Brain microvascular endothelial cell (primary cell): ENCODE results near the gene TMEM254.
"Not testable (repeated sequence)": the region's sequence is repeated elsewhere in the genome, so short reads cannot be mapped to it uniquely, and the experiment has no call there.

Experiments used
- DNase-seq: peaks from one replicate; pipeline ENCODE4 v3.0.0-alpha.2; 2020
- H3K27ac ChIP-seq: fragments of 250-450 bp; sonication (Bioruptor Pico); 2 replicates; pipeline ENCODE4 v1.5.1; 2020; ENCODE audit warnings: mild to moderate bottlenecking, moderate library complexity
- H3K27me3 ChIP-seq: fragments of 250-450 bp; sonication (Bioruptor Pico); replicated peaks from 2 replicates; pipeline ENCODE4 v1.5.1; 2020; ENCODE audit warnings: mild to moderate bottlenecking
- H3K36me3 ChIP-seq: fragments of 250-450 bp; sonication (Bioruptor Pico); replicated peaks from 2 replicates; pipeline ENCODE4 v1.5.1; 2020; ENCODE audit warnings: mild to moderate bottlenecking
- H3K4me3 ChIP-seq: 2 replicates; pipeline ENCODE4 v1.5.1; 2011; ENCODE audit warnings: low read depth, mild to moderate bottlenecking, control low read depth, low read length, moderate library complexity
- CTCF ChIP-seq: IDR thresholded peaks from 2 replicates; pipeline ENCODE4 v1.5.1; 2011; ENCODE audit warnings: low read depth, mild to moderate bottlenecking, moderate library complexity, low read length, control low read depth, inconsistent platforms; ENCODE audit errors: missing control alignments
- in situ Hi-C: cut with HindIII; loops from 2 replicates; pipeline ENCODE4 v1.10.0; 2017; ENCODE audit warnings: low sequenced_read_pairs, low pct_ligation_motif_present

TMEM254 gene

GRCh38 chr10:80041162-80041561, 37.3 kb upstream of the TMEM254 start:
- Histone ChIP-seq H3K27me3 (no peaks in the 10 kb centered on the region), H3K36me3 (no peaks in the 10 kb centered on the region), H3K27ac (no peak overlapping the region), H3K4me3 (no peak overlapping the region)
- in situ Hi-C loops, result no loop called here
- DNase-seq, result no peak
- TF ChIP-seq CTCF, result no peak

- H3K27me3 ChIP-seq, H3K4me3 ChIP-seq, DNase-seq, H3K36me3 ChIP-seq, in situ Hi-C loops, H3K27ac ChIP-seq: not testable (repeated sequence)
- peak; percentile 9 for TF ChIP-seq CTCF
Observed at GRCh38 chr10:80044935-80045334, 33.5 kb upstream of the TMEM254 start.

GRCh38 chr10:80046629-80047441, 31.6 kb upstream of the TMEM254 start:
- peak; percentile 97 for TF ChIP-seq CTCF

GRCh38 chr10:80050752-80051151, 27.7 kb upstream of the TMEM254 start:
- Histone ChIP-seq H3K27me3 (no peaks in the 10 kb centered on the region), H3K27ac (no peak overlapping the region), H3K36me3 (no peaks in the 10 kb centered on the region), H3K4me3 (no peak overlapping the region)
- DNase-seq, result no peak
- TF ChIP-seq CTCF, result no peak
- in situ Hi-C loops, result no loop called here

More at GRCh38 chr10:80046629-80047441, 31.6 kb upstream of the TMEM254 start:
- Histone ChIP-seq H3K27me3 (no peaks in the 10 kb centered on the region), H3K27ac (no peak overlapping the region), H3K4me3 (no peak overlapping the region), H3K36me3 (no peaks in the 10 kb centered on the region)
- in situ Hi-C loops, result no loop called here
- DNase-seq, result peak; percentile 77

- DNase-seq, result no peak
- Histone ChIP-seq H3K27ac (no peak overlapping the region), H3K36me3 (no peaks in the 10 kb centered on the region), H3K4me3 (no peak overlapping the region), H3K27me3 (no peaks in the 10 kb centered on the region)
- TF ChIP-seq CTCF, result no peak
- in situ Hi-C loops, result no loop called here
Observed at GRCh38 chr10:80051993-80052392, 26.5 kb upstream of the TMEM254 start.

- Histone ChIP-seq H3K27me3 (no peaks in the 10 kb centered on the region), H3K27ac (no peak overlapping the region), H3K4me3 (no peak overlapping the region), H3K36me3 (no peaks in the 10 kb centered on the region)
- no peak for TF ChIP-seq CTCF
- no peak for DNase-seq
- in situ Hi-C loops, result no loop called here
Observed at GRCh38 chr10:80055760-80056159, 22.7 kb upstream of the TMEM254 start.
